Fibroblast of skin of left quadriceps (primary cell): ENCODE measurements around the gene EPS15.

Source experiments
- DNase-seq, 2 experiments: peaks; one replicate each; pipeline ENCODE4 v3.0.0-alpha.2; 2013; ENCODE audit warnings: low read depth in 2 of 2

Gene EPS15

DNA sequence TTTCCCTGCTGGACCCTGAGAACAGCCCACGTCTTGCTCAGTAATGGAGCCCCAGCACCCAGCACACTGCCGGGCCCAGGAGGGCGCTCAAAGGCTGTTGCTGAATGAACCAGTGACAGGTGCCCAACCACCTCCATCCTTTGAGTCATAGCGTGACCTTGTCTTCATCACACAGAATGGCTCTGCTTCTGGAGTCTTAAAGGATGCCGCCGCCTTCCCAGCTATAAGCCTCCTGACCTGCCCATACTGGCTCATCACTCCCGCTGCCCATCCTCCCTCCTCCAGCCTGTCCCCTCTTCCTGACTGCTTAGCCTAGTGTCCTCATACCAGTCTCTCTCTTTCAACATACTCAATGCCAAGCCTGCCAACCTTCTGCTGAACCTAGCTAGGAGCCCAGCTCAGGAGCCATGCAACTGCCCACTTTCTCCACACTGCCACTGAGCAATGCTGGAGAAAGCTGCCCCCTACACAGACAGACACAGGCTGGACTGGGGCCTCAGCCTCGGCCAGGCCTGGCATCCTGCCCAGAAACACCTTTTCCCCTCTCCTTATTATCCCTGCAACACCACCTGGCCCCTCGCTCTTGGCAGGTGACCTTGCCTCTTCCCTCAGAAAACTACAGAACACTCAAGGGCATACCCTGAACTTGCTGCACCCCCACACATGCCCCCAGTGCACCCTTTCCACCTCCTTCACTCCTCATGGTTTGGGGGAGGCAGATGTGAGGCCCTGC, 202.8 kb downstream of the EPS15 start:
- no peak for DNase-seq

- no peak for DNase-seq
Measured at GRCh38 chr1:51314974-51315373, 204.1 kb downstream of the EPS15 start.

GRCh38 chr1:51313961-51314777, 204.9 kb downstream of the EPS15 start:
- peak; percentile 37 to 44 for DNase-seq

GRCh38 chr1:51313268-51313852, 205.7 kb downstream of the EPS15 start:
- DNase-seq = no peak

DNA sequence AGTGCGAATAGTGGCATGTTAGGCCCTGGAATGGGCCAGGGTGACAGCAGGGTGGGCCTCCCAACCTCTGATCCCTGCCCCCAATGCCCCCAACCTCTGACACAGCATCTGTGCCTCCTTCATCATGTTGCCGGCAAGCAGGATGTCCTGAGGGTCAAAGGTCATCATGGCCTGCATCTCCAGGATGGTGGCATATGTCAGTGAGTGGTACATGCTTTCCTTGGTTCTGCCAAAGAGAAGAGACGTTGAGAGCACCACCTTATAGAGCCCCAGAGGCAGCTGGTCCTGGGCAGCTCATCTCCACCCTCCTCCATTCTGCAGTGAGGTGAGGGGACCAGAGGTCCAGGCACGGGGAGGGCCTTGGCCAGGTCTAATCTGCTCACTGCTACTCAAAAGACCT, 206.3 kb downstream of the EPS15 start:
- DNase-seq = no peak

- no peak for DNase-seq
Measured at GRCh38 chr1:51311826-51312225, 207.2 kb downstream of the EPS15 start.

GRCh38 chr1:51310871-51311613, 208.0 kb downstream of the EPS15 start:
- no peak for DNase-seq

DNA sequence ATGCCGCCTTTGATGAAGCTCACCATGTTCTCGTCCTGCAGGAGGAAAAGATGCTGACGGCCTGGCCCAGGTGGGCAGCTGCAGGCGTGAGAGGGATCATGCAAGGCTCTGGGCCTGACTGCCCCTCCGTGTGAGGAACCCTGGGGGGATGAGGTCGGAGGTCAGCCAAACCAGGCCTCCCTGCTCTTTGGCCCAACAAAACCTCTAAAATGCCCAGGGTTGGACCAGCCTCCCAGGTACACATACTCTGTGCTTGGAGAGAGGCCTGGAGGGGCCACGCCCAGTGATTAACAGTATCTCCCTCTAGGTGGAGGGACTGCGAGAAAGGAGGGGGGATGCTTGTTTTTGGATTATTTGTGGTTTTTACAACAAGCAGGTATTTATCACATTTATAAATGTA, 209.8 kb downstream of the EPS15 start:
- DNase-seq = no peak

GRCh38 chr1:51308636-51309035, 210.4 kb downstream of the EPS15 start:
- DNase-seq = no peak

DNA sequence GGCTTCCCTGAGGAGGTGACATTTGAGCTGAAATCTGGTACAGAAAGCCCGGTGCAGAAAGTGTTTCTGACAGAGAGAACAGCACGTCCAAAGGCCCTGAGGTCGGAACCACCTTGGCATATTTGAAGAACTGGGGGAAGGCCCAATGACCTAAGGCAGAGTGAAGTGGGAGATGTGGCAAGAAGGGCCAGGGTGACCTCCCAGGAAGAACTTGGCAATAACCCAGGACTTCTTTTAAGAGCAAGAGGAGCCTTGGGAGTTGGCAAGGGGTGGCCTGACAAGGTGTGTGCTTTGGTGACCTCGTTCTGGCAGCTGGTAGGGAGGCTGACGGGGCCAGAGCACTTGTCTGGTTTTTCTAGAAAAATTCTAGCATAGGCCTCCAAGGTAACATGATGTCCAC, 212.1 kb downstream of the EPS15 start:
- DNase-seq = no peak

- DNase-seq = no peak
Measured at GRCh38 chr1:51305371-51305823, 213.7 kb downstream of the EPS15 start.

DNA sequence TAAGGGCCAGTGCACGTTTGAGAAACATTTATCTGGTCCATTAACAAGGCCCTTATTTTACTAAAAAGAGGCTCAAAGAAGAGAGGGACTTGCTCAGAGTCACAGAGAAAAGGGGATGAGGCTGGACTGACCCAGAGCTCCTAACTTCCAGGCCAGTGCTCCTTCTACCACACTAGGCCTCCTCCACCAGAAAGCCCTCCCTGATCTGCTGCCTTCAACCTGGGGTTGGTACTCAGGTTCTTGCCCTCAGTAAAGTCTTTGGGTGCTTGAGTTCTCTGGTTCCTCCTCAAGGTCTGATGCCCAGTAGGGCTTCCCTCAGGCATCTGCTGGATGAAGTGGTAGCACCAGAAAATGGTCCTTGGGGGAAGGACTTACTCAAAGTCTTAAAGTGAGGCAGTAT, 214.7 kb downstream of the EPS15 start:
- no peak for DNase-seq
